ENCODE data around the gene ARHGEF38. TPM values are rescaled to one million over a fixed set of nuclear protein-coding genes. Genes with fewer than 3 reads are reported as not detected.
A peak's percentile ranks its signal among the peaks of the same experiment; 100 is the strongest.
"Not testable (repeated sequence)": the region's sequence is repeated elsewhere in the genome, so short reads cannot be mapped to it uniquely, and the experiment has no call there.

Gene ARHGEF38
- total RNA-seq, 1 experiment from 2014 or later: not detected

- Histone ChIP-seq H3K9me3 (ENCODE audit: low read length) (no peaks in the 10 kb centered on the region), H3K79me2 (ENCODE audit: low read length) (peaks cover 65% of the 10 kb centered on the region), H3K27ac (ENCODE audit: low read length) (no peak overlapping the region), H2AFZ (ENCODE audit: low read length) (no peak overlapping the region), H3K4me3 (ENCODE audit: low read length) (no peak overlapping the region), H3K9ac (ENCODE audit: low read length) (no peak overlapping the region), H3K4me1 (ENCODE audit: low read length) (peaks cover 44% of the 10 kb centered on the region), H3K9me2 (replicated peaks; ENCODE audit: insufficient read depth, low read length) (no peaks in the 10 kb centered on the region), H4K20me1 (ENCODE audit: insufficient read depth, low read depth, low read length) (no peaks in the 10 kb centered on the region; the same call in 1 of the 2 replicates), H3K36me3 (ENCODE audit: insufficient read depth, low read length) (peaks cover 7% of the 10 kb centered on the region; the same call in 1 of the 2 replicates), H3K27me3 (ENCODE audit: low read length) (no peaks in the 10 kb centered on the region), H3K4me2 (ENCODE audit: low read depth, low read length, poor library complexity, severe bottlenecking) (no peak overlapping the region)
- DNase-seq: peak; percentile 49
Observed at GRCh38 chr4:105715692-105716278, 163.4 kb downstream of the ARHGEF38 start.

GRCh38 chr4:105719204-105719603, 166.8 kb downstream of the ARHGEF38 start:
- H3K4me2 ChIP-seq (ENCODE audit: low read depth, low read length, poor library complexity, severe bottlenecking): no peak overlapping the region
- H3K9me2 ChIP-seq (replicated peaks; ENCODE audit: insufficient read depth, low read length): no peaks in the 10 kb centered on the region
- no peak overlapping the region for H3K4me3 ChIP-seq (ENCODE audit: low read length)
- peaks cover 54% of the 10 kb centered on the region for H3K79me2 ChIP-seq (ENCODE audit: low read length)
- DNase-seq: no peak
- H3K27ac ChIP-seq (ENCODE audit: low read length): no peak overlapping the region
- no peaks in the 10 kb centered on the region for H3K27me3 ChIP-seq (ENCODE audit: low read length)
- no peak overlapping the region for H3K9ac ChIP-seq (ENCODE audit: low read length)
- H3K4me1 ChIP-seq (ENCODE audit: low read length): peaks cover 20% of the 10 kb centered on the region
- no peaks in the 10 kb centered on the region for H4K20me1 ChIP-seq (ENCODE audit: insufficient read depth, low read depth, low read length)
- H3K36me3 ChIP-seq (ENCODE audit: insufficient read depth, low read length): peaks cover 22% of the 10 kb centered on the region; the same call in 1 of the 2 replicates
- no peaks in the 10 kb centered on the region for H3K9me3 ChIP-seq (ENCODE audit: low read length)
- no peak overlapping the region for H2AFZ ChIP-seq (ENCODE audit: low read length)

- H3K9me2 ChIP-seq (replicated peaks; ENCODE audit: insufficient read depth, low read length): no peaks in the 10 kb centered on the region
- no peaks in the 10 kb centered on the region for H3K27me3 ChIP-seq (ENCODE audit: low read length)
Observed at GRCh38 chr4:105725623-105726022, 173.2 kb downstream of the ARHGEF38 start.

DNA sequence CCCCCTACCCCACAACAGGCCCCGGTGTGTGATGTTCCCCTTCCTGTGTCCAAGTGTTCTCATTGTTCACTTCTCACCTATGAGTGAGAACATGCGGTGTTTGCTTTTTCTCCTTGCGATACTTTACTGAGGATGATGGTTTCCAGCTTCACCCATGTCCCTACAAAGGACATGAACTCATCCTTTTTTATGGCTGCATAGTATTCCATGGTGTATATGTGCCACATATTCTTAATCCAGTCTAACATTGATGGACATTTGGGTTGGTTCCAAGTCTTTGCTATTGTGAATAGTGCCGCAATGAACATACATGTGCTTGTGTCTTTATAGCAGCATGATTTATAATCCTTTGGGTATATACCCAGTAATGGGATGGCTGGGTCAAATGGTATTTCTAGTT, 177.5 kb downstream of the ARHGEF38 start:
- H3K36me3 ChIP-seq (ENCODE audit: insufficient read depth, low read length): peaks cover 33% of the 10 kb centered on the region
- H2AFZ ChIP-seq (ENCODE audit: low read length); H3K4me1 ChIP-seq (ENCODE audit: low read length); H3K9ac ChIP-seq (ENCODE audit: low read length); H3K4me2 ChIP-seq (ENCODE audit: low read depth, low read length, poor library complexity, severe bottlenecking); H3K9me3 ChIP-seq (ENCODE audit: low read length); DNase-seq; H3K27me3 ChIP-seq (ENCODE audit: low read length); H3K27ac ChIP-seq (ENCODE audit: low read length); H3K9me2 ChIP-seq (replicated peaks; ENCODE audit: insufficient read depth, low read length); H3K79me2 ChIP-seq (ENCODE audit: low read length); H4K20me1 ChIP-seq (ENCODE audit: insufficient read depth, low read depth, low read length); H3K4me3 ChIP-seq (ENCODE audit: low read length): not testable (repeated sequence)

More at GRCh38 chr4:105725623-105726022, 173.2 kb downstream of the ARHGEF38 start:
- H3K9ac ChIP-seq (ENCODE audit: low read length): no peak overlapping the region
- no peak overlapping the region for H3K4me2 ChIP-seq (ENCODE audit: low read depth, low read length, poor library complexity, severe bottlenecking)
- H3K79me2 ChIP-seq (ENCODE audit: low read length): peaks cover 16% of the 10 kb centered on the region
- no peak overlapping the region for H2AFZ ChIP-seq (ENCODE audit: low read length)
- H3K9me3 ChIP-seq (ENCODE audit: low read length): peaks cover 3% of the 10 kb centered on the region; the same call in 1 of the 2 replicates
- H3K4me1 ChIP-seq (ENCODE audit: low read length): peaks cover 9% of the 10 kb centered on the region
- DNase-seq: no peak
- no peaks in the 10 kb centered on the region for H4K20me1 ChIP-seq (ENCODE audit: insufficient read depth, low read depth, low read length)
- H3K4me3 ChIP-seq (ENCODE audit: low read length): no peak overlapping the region
- no peak overlapping the region for H3K27ac ChIP-seq (ENCODE audit: low read length)
- peaks cover 53% of the 10 kb centered on the region for H3K36me3 ChIP-seq (ENCODE audit: insufficient read depth, low read length)

Small RNA genes lying within 50 kb of the gene (small RNA-seq; reads per million reads assigned to genes)
- gene ATP5F1EP1: not detected

Other genes starting within 250 kb of the ARHGEF38 start
- 138 and 176 TPM in 2 replicates for gene PPA2, start 78.6 kb upstream of the ARHGEF38 start, total RNA-seq (2014; rRNA removed; shearing (Covaris generic); ENCODE audit: low replicate concordance)
- 23.4 and 25.3 TPM in 2 replicates for gene INTS12, start 156.1 kb downstream of the ARHGEF38 start, total RNA-seq (2014; rRNA removed; shearing (Covaris generic); ENCODE audit: low replicate concordance)
- 20.6 and 23.9 TPM in 2 replicates for gene GSTCD, start 156.2 kb downstream of the ARHGEF38 start, total RNA-seq (2014; rRNA removed; shearing (Covaris generic); ENCODE audit: low replicate concordance)